GM06990 (cell line): ENCODE results near the gene MTHFD1L.
"Not testable (repeated sequence)": the region's sequence is repeated elsewhere in the genome, so short reads cannot be mapped to it uniquely, and the experiment has no call there.

Experiments used
- DNase-seq: peaks from one replicate; pipeline ENCODE4 v3.0.0-alpha.2; 2011; ENCODE audit not compliant: insufficient read length; ENCODE audit errors: extremely low read depth
- H3K27me3 ChIP-seq: replicated peaks from 2 replicates; pipeline ENCODE4 v1.6.0; 2011; ENCODE audit warnings: low read length; ENCODE audit not compliant: control insufficient read depth, insufficient read depth
- H3K36me3 ChIP-seq: 2 replicates; pipeline ENCODE4 v1.5.1; 2011; ENCODE audit warnings: low read length; ENCODE audit not compliant: control insufficient read depth, insufficient read depth
- H3K4me3 ChIP-seq: replicated peaks from 2 replicates; pipeline ENCODE4 v1.5.1; 2011; ENCODE audit warnings: low read depth, mild to moderate bottlenecking, control low read depth, low read length
- CTCF ChIP-seq: IDR thresholded peaks from 2 replicates; pipeline ENCODE4 v1.5.1; 2011; ENCODE audit warnings: low read length, control low read depth, mild to moderate bottlenecking, inconsistent platforms; ENCODE audit not compliant: insufficient read depth, poor library complexity, severe bottlenecking

The MTHFD1L gene

GRCh38 chr6:151111670-151112069 is 246.2 kb downstream of the MTHFD1L start:
- DNase-seq, result no peak
- Histone ChIP-seq H3K36me3 (no peaks in the 10 kb centered on the region), H3K4me3 (no peak overlapping the region), H3K27me3 (no peaks in the 10 kb centered on the region)
- TF ChIP-seq CTCF, result no peak

- Histone ChIP-seq H3K27me3 (no peaks in the 10 kb centered on the region), H3K36me3 (no peaks in the 10 kb centered on the region), H3K4me3 (no peak overlapping the region)
- no peak for TF ChIP-seq CTCF
- DNase-seq, result no peak
These were observed 246.6 kb downstream of the MTHFD1L start for GRCh38 chr6:151112130-151112529.

- not testable (repeated sequence) for DNase-seq, H3K27me3 ChIP-seq, H3K4me3 ChIP-seq, H3K36me3 ChIP-seq
These were observed 247.4 kb downstream of the MTHFD1L start for GRCh38 chr6:151112884-151113283.

GRCh38 chr6:151113641-151114040 is 248.1 kb downstream of the MTHFD1L start:
- Histone ChIP-seq H3K36me3 (no peaks in the 10 kb centered on the region), H3K27me3 (no peaks in the 10 kb centered on the region), H3K4me3 (no peak overlapping the region)
- no peak for DNase-seq
- no peak for TF ChIP-seq CTCF

GRCh38 chr6:151118461-151119123 is 253.1 kb downstream of the MTHFD1L start:
- TF ChIP-seq CTCF, result no peak
- H3K27me3 ChIP-seq, result no peaks in the 10 kb centered on the region

GRCh38 chr6:151119823-151120524 is 254.5 kb downstream of the MTHFD1L start:
- Histone ChIP-seq H3K27me3 (no peaks in the 10 kb centered on the region), H3K4me3 (no peak overlapping the region), H3K36me3 (no peaks in the 10 kb centered on the region)
- DNase-seq, result no peak
- no peak for TF ChIP-seq CTCF

More at GRCh38 chr6:151118461-151119123, 253.1 kb downstream of the MTHFD1L start:
- H3K36me3 ChIP-seq, result no peaks in the 10 kb centered on the region
- no peak for DNase-seq
- H3K4me3 ChIP-seq, result no peak overlapping the region
